GM12878 (cell line): ENCODE measurements around the gene TPST1. TPM values are rescaled to one million over a fixed set of nuclear protein-coding genes. Genes with fewer than 3 reads are reported as not detected.
A peak's percentile ranks its signal among the peaks of the same experiment; 100 is the strongest.

Experiments
- ATAC-seq: fragments of 200-7000 bp; cut with Tn5 transposase; 3 replicates; pipeline ENCODE4 v1.9.1; 2020; ENCODE audit warnings: mild to moderate bottlenecking, moderate library complexity
- BruUV-seq: library from RNA; stranded (reverse); fragments of 400-500 nt; replicated peaks from 2 replicates; lab custom pipeline; 2021; lab: Mats Ljungman, UMichigan
- CTCF ChIA-PET: fragments of 300-600 bp; sonication (Branson Sonifier 250); formaldehyde crosslinking; extraction: SDS; loops from one replicate; lab custom pipeline; 2021; ENCODE audit warnings: inconsistent platforms; lab: Yijun Ruan, JAX
- POLR2A ChIA-PET: fragments of 350-600 bp; formaldehyde crosslinking; extraction: SDS; loops from one replicate; lab custom pipeline; 2021; ENCODE audit warnings: inconsistent platforms; lab: Charles Lee
- RAD21 ChIA-PET: fragments of 300-600 bp; sonication (Branson Sonifier 250); formaldehyde crosslinking; loops from one replicate; lab custom pipeline; 2023; ENCODE audit warnings: antibody characterized with exemption; ENCODE audit not compliant: unreplicated experiment; lab: Charles Lee
- SMC1A ChIA-PET: fragments of 300-600 bp; sonication (Branson Sonifier 250); formaldehyde crosslinking; loops from one replicate; lab custom pipeline; 2023; ENCODE audit not compliant: unreplicated experiment, uncharacterized antibody; lab: Charles Lee
- DNase-seq: peaks from one replicate; pipeline ENCODE4 v3.0.0-alpha.2; 2011; ENCODE audit warnings: low read depth, low spot score
- FAIRE-seq: peaks from 3 replicates; lab custom pipeline; 2011; peaks lifted over from hg19 to GRCh38; lab: Jason Lieb, UNC
- H2AFZ ChIP-seq: 2 replicates; pipeline ENCODE4 v1.6.0; 2011; ENCODE audit warnings: low read depth, low read length, control low read depth; ENCODE audit not compliant: control insufficient read depth
- H3K27ac ChIP-seq: 2 replicates; pipeline ENCODE4 v1.5.1; 2011; ENCODE audit warnings: control low read depth; ENCODE audit not compliant: control insufficient read depth, insufficient read depth
- H3K27me3 ChIP-seq, 2 experiments: replicated peaks in 1 of 2; 2 replicates each; pipeline versions ENCODE4 v1.6.0 to v1.6.1; 2011; ENCODE audit warnings: low read length in 1 of 2; ENCODE audit not compliant: control insufficient read depth in 2 of 2, insufficient read depth in 2 of 2
- H3K36me3 ChIP-seq, 2 experiments: 2 replicates each; pipeline ENCODE4 v1.5.1; 2011; ENCODE audit warnings: low read length in 1 of 2; ENCODE audit not compliant: control insufficient read depth in 2 of 2, insufficient read depth in 2 of 2
- H3K4me1 ChIP-seq: 2 replicates; pipeline ENCODE4 v1.6.1; 2011; ENCODE audit warnings: mild to moderate bottlenecking, low read length, moderate library complexity, mixed read lengths; ENCODE audit not compliant: control insufficient read depth, insufficient read depth
- H3K4me2 ChIP-seq: 2 replicates; pipeline ENCODE4 v1.6.0; 2011; ENCODE audit warnings: control low read depth; ENCODE audit not compliant: control insufficient read depth, insufficient read depth
- H3K4me3 ChIP-seq: fragments of 200-600 bp; sonication (generic); 2 replicates; pipeline ENCODE4 v1.5.1; 2016
- H3K79me2 ChIP-seq: 2 replicates; pipeline ENCODE4 v1.6.0; 2011; ENCODE audit warnings: low read length; ENCODE audit not compliant: control insufficient read depth, insufficient read depth
- H3K9ac ChIP-seq: 2 replicates; pipeline ENCODE4 v1.8.0; 2011; ENCODE audit warnings: low read length, control low read depth, mixed read lengths; ENCODE audit not compliant: control insufficient read depth, insufficient read depth
- H3K9me3 ChIP-seq: replicated peaks from 3 replicates; pipeline ENCODE4 v1.5.1; 2011; ENCODE audit warnings: mild to moderate bottlenecking, low read length; ENCODE audit not compliant: control insufficient read depth, insufficient read depth
- H4K20me1 ChIP-seq: 2 replicates; pipeline ENCODE4 v1.6.0; 2011; ENCODE audit not compliant: control insufficient read depth, insufficient read depth
- ETV6 ChIP-seq, 2 experiments: fragments of 450-650 bp in 1 of 2; IDR thresholded peaks in 1 of 2; conservative IDR thresholded peaks in 1 of 2; 2 replicates each; pipeline ENCODE4 v1.6.1; 2014; ENCODE audit warnings: antibody characterized with exemption in 1 of 2, borderline replicate concordance in 1 of 2, low read depth in 1 of 2, mild to moderate bottlenecking in 1 of 2, moderate library complexity in 1 of 2
- JUNB ChIP-seq: IDR thresholded peaks from 2 replicates; pipeline ENCODE4 v1.6.1; 2016; ENCODE audit warnings: antibody characterized with exemption, mild to moderate bottlenecking
- RAD51 ChIP-seq: fragments of 450-650 bp; IDR thresholded peaks from 2 replicates; pipeline ENCODE4 v1.6.1; 2016; ENCODE audit warnings: moderate library complexity, mild to moderate bottlenecking, inconsistent platforms
- STAT3 ChIP-seq: IDR thresholded peaks from 2 replicates; pipeline ENCODE4 v1.6.1; 2011; ENCODE audit warnings: low read depth, low read length, improper control_type of control experiment
- TARDBP ChIP-seq: IDR thresholded peaks from 2 replicates; pipeline ENCODE4 v1.6.1; 2016; ENCODE audit warnings: borderline replicate concordance
- WRNIP1 ChIP-seq: IDR thresholded peaks from 2 replicates; pipeline ENCODE4 v1.6.1; 2011; ENCODE audit warnings: low read depth, low read length, improper control_type of control experiment, borderline replicate concordance
- WGBS: methylation state at CpG from one replicate; pipeline ENCODE4 v1.1.6; 2016; ENCODE audit warnings: low lambda C conversion rate; ENCODE audit not compliant: insufficient replicate concordance, insufficient coverage; ENCODE audit errors: missing lambda C conversion rate; 5-methylcytosine and 5-hydroxymethylcytosine counted together
- in situ Hi-C: fragments of 300-500 bp; cut with MboI; formaldehyde crosslinking; loops from 9 replicates; pipeline ENCODE4 v1.14.3; 2018; ENCODE audit warnings: mixed read lengths
- intact Hi-C: fragments of 100-400 bp; cut with micrococcal nuclease; formaldehyde crosslinking; loops from one replicate; pipeline ENCODE4 v1.14.2; 2022; ENCODE audit not compliant: unreplicated experiment
- polyA plus RNA-seq, 11 experiments: library from polyadenylated mRNA; depleted of rRNA in 4 of 11; unstranded in 6 of 11; stranded (reverse) in 5 of 11; fragments of >200 nt; fragmentation: Nextera tagmentation in 4 of 11; fragmentation: Illumina TruSeq in 1 of 11; extraction: Ambion mirVana in 4 of 11; extraction: Trizol in 1 of 11; gene quantifications; 1 replicate in 1 of 11; 2 replicates in 10 of 11; pipeline versions ENCODE4 v1.2.1 to v1.2.3, GENCODE V29; 2011 to 2016; ENCODE audit warnings: inconsistent platforms in 2 of 11, missing spikeins in 2 of 11, low read depth in 1 of 11
- total RNA-seq, 4 experiments: library from RNA; depleted of rRNA in 3 of 4; stranded (reverse); fragments of >200 nt in 3 of 4; fragmentation: Illumina TruSeq in 1 of 4; extraction: Trizol in 1 of 4; gene quantifications; 2 replicates each; pipeline versions ENCODE4 v1.2.1 to v1.2.3, GENCODE V29; 2013 to 2021
- TF ChIP-seq, protein P1 (sequence below): IDR thresholded peaks from 2 replicates; pipeline ENCODE4 v1.6.1; 2011; ENCODE audit warnings: borderline replicate concordance, low read depth, mild to moderate bottlenecking, moderate library complexity, mixed read lengths, low read length; ENCODE audit not compliant: insufficient read depth; ENCODE audit errors: extremely low read length

TPST1 gene
- total and polyA plus RNA-seq, 10 of the 15 experiments (the other 5 are each of a cell fraction or from before 2014, with no cell fraction given), result 1.1 to 10.6 (median 7.5) TPM

DNA sequence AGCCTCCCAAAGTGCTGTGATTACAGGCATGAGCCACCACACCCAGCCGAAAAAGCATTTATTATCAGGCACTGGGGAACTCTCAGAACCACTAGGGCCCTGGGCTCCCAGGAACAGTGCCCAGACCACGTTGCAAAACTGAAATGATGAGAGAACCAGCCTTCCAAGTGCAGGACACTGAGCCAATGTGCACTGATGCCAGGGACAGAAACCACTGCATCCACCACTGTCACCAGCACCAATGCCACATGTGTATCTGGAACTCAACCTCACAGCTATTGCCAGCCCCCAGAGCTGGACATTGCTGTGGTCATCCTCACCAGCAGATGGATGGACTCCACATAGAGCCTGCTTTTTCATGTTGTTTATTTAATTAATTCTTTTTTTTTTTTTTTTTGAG lies 28.2 kb upstream of the TPST1 start:
- H3K9ac ChIP-seq, result no peak overlapping the region
- SMC1A ChIA-PET, result no interaction called here
- no peak for ATAC-seq
- intact Hi-C loops, result no loop called here
- H4K20me1 ChIP-seq, result no peaks in the 10 kb centered on the region
- H3K4me3 ChIP-seq, result no peak overlapping the region
- RAD21 ChIA-PET, result no interaction called here
- WGBS, result 9% methylated on average over 2 of the region's 2 CpGs
- no peaks in the 10 kb centered on the region for H3K79me2 ChIP-seq
- no peaks in the 10 kb centered on the region for H3K27me3 ChIP-seq
- TF ChIP-seq TARDBP, result no peak
- no peak for TF ChIP-seq ETV6 (conservative IDR thresholded peaks at IDR 0.05 in 1 of 2, IDR thresholded peaks at IDR 0.05 in 1 of 2; ENCODE audit: borderline replicate concordance in 1 of 2, low read depth in 1 of 2)
- TF ChIP-seq JUNB, result no peak
- no peak for TF ChIP-seq STAT3
- no peak for FAIRE-seq
- CTCF ChIA-PET, result no interaction called here
- in situ Hi-C loops, result no loop called here
- no peak overlapping the region for H2AFZ ChIP-seq
- DNase-seq, result no peak
- no peak overlapping the region for H3K4me2 ChIP-seq
- no TSS peak for BruUV-seq
- no peak overlapping the region for H3K27ac ChIP-seq
- POLR2A ChIA-PET, result no interaction called here
- no peaks in the 10 kb centered on the region for H3K4me1 ChIP-seq
- no peaks in the 10 kb centered on the region; the same call in 2 of the 3 replicates for H3K9me3 ChIP-seq
- H3K36me3 ChIP-seq, result no peaks in the 10 kb centered on the region

DNA sequence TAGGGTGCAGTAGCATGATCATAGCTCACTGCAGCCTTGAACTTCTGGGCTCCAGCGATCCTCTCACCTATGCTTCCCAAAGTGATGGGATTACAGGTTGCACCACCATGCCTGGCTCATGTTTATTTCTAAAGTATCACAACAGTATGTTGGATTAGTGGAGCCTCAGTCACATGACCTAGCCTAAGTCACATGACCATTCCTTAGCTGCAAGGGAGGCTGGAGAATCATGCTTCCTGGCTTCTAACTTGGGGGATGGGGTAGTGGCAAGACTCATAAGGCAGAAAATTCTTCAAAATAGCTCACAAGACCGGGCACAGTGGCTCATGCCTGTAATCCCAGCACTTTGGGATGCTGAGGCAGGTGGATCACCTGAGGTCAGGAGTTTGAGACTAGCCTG lies 26.9 kb upstream of the TPST1 start:
- no peak for TF ChIP-seq WRNIP1
- TF ChIP-seq, protein P1, sequence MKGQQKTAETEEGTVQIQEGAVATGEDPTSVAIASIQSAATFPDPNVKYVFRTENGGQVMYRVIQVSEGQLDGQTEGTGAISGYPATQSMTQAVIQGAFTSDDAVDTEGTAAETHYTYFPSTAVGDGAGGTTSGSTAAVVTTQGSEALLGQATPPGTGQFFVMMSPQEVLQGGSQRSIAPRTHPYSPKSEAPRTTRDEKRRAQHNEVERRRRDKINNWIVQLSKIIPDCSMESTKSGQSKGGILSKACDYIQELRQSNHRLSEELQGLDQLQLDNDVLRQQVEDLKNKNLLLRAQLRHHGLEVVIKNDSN, result peak; percentile 4
- TF ChIP-seq RAD51, result peak; percentile 57; the same call in 1 of the 2 replicates
- no peaks in the 10 kb centered on the region for H3K27me3 ChIP-seq
- H3K9ac ChIP-seq, result no peak overlapping the region
- H3K4me3 ChIP-seq, result no peak overlapping the region
- no peak overlapping the region for H3K4me2 ChIP-seq
- no peaks in the 10 kb centered on the region for H4K20me1 ChIP-seq
- SMC1A ChIA-PET, result no interaction called here
- 51% methylated on average over 2 of the region's 2 CpGs for WGBS
- POLR2A ChIA-PET, result no interaction called here
- no peak overlapping the region for H2AFZ ChIP-seq
- RAD21 ChIA-PET, result no interaction called here
- ATAC-seq (no peak), FAIRE-seq (no peak), DNase-seq (no peak)
- no peaks in the 10 kb centered on the region for H3K4me1 ChIP-seq
- no peaks in the 10 kb centered on the region; the same call in 2 of the 3 replicates for H3K9me3 ChIP-seq
- no peaks in the 10 kb centered on the region for H3K36me3 ChIP-seq
- in situ Hi-C loops, result no loop called here
- BruUV-seq, result no TSS peak
- no peaks in the 10 kb centered on the region for H3K79me2 ChIP-seq
- intact Hi-C loops, result no loop called here
- CTCF ChIA-PET, result no interaction called here
- H3K27ac ChIP-seq, result no peak overlapping the region
